HG02798 (cell line): ENCODE measurements around the gene DEFB114.

Source experiments
- ATAC-seq: cut with Tn5 transposase; IDR thresholded peaks from one replicate; pipeline ENCODE4 v1.9.1; 2021; ENCODE audit warnings: mild to moderate bottlenecking; ENCODE audit not compliant: unreplicated experiment, poor library complexity

Gene DEFB114

DNA sequence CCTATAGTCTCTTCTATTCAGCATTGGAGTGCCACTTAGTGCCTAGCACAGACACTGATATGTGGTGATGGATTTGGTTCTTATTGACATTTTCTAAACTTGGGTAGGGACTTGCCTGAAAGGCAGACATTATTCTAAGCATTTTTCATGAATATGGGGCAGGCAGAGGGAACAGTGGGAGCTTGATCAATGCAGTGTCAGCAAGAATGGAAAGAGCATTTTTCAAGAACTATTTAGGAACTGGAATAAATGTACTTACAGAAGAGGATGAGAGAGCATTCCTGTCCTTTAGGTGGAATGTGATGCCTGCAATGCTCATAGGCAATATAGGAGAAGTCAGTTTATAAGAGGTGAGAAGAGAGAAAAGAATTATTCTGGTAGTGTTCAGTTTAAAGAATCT is 26.2 kb downstream of the DEFB114 start:
- ATAC-seq: no peak

DNA sequence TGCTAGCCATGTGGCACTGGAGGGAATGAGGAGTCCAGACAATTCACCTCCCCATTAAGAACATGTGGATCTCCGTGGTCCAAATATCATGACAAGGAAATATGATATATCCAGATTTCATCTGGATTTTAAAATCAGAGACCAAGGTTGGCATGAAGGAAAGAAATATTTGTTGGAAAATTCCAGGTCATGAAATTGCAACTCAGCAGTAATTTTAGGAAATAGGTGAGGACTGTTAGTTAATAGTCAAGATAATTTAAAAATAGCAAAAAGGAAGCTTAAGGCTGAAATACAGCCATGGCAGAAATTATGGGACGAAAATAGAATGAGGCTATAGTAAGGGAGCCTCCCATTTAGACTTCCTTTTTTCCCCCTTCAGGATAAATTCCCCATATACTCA is 26.9 kb downstream of the DEFB114 start:
- ATAC-seq: no peak

DNA sequence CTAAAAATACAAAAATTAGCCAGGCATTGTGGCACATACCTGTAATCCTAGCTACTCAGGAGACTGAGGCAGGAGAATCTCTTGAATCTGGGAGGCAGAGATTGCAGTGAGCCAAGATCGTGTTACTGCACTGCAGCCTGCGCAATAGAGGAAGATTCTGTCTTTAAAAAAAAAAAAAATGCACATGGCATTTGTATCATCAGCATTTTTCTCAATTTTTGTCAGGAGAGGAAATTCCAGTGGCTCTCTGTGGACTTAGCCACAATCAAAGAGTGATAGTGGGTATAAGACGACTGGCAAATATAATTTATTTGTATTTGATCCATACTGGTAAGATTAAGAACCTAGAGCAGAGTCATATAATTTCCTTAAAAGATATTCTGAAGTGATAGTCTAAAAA is 28.6 kb downstream of the DEFB114 start:
- ATAC-seq: no peak

DNA sequence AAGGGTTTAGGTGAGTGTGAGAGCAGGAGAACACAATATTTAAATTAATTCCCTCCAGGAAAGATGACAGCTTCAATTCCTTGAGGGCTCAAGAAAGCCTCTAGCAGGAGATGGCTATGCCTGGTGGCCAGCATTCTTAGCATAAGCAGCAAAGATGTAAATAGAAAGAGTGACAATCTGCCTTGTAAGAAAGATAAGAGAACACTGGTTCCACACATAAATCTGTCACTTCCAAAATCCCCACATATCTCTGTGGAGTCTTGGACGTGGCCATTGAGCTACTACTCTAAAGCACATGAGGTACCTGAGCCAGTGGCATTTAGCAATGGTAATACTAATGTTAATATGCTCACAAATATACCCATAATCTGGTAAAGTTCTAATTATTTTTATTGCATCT is 29.2 kb downstream of the DEFB114 start:
- ATAC-seq: no peak

DNA sequence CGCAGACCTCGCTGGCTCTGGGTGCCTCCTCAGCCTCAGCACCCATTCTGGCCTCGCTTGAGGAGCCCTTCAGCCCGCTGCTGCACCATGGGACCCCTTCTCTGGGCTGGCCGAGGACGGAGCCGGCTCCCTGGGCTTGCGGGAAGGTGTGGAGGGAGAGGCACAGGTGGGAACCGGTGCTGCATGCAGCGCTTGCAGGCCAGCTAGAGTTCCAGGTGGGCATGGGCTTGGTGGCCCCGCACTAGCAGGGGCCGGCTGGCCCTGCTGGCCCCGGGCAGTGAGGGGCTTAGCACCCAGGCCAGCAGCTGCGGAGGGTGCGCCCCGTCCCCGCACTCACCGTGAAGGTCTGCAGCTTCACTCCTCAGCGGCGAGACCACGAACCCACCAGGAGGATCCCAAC is 30.4 kb downstream of the DEFB114 start:
- no peak for ATAC-seq

DNA sequence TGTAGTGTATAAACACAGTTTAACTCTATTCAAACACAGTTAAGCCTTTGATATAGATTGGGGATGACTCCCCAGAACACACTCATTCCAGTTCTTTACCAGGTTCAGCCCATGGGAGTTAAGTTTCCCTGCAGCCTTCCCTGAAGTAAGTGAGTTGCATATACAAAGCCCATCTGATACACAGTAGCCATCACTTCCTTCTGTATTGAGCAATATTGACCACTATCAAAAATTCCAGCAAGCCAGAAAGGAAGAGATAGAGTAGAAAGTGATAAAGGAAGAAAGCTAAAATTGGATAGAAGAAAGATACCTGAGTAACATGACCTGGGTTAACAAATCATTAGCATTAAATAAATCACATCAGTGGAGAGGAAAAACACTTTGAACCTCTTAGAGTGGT is 34.6 kb downstream of the DEFB114 start:
- no peak for ATAC-seq

DNA sequence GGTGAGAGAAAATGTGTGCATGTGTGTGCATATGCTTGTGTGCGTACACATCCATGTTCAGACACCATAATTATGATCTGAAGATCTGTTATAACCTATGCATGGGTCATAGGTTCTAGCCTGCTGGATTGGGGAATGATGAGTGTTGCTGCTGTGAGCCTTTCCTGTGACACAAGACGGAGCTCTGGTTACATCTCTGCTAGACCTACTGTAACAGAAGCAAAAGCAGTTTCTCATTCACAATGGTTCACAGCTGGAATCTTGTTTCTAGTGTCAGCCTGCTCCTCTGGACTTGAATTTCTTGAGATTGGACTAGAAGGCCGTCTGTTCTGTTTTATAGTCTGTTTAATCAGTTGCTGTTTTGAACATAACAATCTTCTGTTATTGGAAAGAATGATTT is 40.1 kb downstream of the DEFB114 start:
- ATAC-seq: no peak

DNA sequence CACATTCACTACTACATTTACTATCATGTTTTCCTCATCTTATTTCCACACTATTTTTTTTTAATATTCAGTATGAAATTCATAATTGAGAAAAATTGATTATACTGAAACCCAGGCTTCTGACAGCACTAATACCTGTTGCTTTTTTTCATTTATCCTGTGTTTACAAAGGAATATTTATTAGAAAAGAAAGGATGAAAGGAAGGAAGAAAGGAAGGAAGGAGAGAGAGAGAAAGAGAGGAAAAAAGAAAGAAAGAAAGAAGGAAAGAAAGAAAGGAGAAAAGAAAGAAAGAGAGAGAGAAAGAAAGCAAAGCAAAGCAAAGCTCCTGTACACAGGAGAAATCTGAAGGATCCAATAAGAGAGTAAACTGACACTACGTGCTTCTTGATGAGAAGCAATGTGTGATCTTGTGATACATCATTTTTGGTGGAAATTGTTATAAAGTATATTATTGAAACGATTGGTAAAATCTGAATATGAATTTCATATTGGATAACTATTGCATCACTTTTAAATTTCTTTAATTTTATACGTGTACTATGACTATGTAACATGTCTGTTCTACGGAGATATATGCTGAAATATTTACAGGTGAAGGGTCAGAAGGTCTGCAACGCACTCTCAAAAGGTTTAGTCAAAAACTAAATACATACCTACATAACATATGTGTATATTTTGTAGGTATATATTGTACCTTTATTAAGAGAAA is 43.9 kb downstream of the DEFB114 start:
- ATAC-seq: no peak

DNA sequence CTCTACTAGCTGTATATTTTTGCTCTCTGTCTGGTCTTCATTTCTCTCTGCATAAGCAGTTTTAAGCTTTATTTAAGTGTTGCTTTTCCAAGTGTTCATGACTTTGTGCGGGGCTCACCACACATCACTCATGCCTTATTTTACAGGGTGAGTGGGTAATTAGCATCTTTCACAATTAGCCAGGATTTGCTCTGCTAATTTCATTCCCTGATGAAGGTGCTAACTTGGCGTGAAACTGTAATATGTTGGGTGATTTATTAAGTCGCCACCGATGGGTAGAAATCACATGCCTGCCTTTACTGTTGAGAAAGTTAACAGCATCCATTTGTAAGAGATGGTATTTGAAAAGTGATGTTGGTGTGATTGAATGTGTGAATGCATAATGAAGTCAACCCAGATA is 44.7 kb downstream of the DEFB114 start:
- ATAC-seq: no peak

DNA sequence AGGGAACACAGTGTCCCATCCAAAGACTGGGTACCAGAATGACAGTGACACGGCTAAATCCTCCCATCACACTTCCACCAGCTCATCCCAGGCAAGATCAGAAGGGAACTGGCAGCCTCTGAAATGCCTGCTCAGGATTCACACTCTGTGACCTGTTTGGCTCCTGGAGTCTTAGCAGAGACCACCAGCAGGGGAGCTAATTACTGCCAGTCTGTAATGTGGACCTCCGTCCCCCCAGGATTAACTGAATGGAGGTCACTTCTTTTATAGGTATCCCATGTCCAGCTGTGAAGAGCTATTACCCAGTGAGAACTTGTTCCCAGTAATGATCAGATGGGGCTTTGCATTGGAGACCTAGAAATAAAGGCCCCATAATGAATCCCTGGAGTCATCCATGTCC is 45.2 kb downstream of the DEFB114 start:
- no peak for ATAC-seq

DNA sequence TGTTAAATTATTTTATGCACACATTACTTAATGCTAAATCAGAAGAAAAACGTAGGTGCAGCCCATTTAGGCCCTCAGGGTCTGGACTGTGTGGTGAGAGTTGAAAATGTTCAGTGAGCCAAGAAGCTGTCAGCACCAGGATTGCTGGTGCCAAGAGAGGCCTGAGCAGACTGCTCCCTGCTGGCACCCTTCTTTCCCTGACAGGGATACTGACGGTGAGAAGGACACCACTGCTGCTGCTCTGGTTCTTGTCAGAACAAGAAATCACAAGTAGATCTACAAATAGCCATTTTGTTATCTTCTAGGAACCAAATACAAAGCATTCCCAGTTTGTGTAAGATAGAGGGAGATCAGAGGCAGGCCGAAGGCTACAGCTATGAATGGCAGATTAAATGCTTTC is 48.9 kb downstream of the DEFB114 start:
- no peak for ATAC-seq

DNA sequence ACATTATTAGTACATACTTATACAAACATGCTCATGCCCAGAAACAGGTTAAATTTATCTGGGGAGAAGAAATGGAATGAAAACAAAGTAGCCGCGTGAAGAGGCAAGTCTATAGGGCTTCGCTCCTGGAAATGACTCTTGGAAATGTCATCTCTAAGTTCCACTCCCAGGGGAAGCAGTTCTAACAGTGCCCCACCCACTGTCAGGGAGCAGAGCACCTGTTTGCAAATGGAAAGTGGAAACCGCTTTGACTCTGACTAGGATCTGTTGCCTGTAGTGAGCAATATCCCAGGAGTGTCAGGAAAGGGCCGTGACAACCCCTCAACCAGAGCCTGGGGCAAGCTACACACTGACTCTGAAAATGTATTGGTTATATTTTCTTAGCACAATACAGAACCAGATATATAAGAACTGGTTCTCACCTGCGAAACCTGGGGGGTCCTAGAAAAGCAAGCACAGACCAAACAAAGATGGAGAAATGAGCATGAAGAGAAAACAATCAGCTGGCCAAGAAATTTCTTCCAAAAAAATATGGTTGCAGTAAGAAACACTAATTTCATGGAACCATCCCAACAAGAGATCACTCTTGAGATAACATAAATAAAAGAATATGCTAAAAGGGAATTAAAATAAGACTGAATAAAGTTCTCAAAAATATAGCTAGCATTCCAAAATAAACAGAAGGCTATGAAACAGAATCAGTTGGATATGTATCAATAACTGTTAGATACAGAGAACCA is 50.2 kb downstream of the DEFB114 start:
- no peak for ATAC-seq

DNA sequence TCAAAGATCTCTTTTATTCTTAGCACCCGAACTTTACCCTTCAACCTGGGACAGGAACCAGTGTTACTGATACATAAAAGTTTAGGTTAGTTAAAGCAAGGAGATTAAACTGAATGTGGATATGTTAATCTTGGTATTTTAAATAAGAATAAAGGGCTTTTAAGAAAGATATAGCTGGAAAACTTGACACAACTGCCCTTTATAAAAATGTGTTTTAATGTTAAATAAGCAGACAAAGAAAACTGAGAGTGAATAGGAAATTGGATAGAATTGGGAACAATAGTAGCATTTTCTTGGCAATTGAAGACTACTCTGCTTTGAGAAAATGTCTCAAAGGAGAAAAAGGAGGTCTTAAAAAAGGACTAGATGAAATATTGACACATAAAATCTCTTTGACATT is 51.8 kb downstream of the DEFB114 start:
- no peak for ATAC-seq

DNA sequence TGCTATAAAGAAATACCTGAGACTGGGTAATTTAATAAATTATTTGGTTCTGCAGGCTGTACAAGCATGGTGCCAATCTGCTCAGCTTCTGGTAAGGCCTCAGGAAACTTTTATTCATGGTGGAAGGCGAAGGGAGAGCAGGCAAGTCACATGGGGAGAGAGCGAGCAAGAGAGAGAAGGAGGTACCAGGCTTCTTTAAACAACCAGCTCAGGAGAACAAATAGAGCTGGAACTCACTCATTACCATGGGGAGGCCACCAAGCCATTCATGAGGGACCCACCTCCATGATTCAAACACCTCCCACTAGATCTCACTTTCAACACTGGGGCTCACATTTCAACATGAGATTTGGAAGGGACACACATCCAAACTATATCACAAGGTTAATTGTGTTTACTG is 52.7 kb downstream of the DEFB114 start:
- no peak for ATAC-seq
